GM18951 (cell line): ENCODE results near the gene LRRC4.

ENCODE experiments used
- POLR2A ChIP-seq: IDR thresholded peaks from 4 replicates; pipeline ENCODE4 v1.6.1; 2011; ENCODE audit warnings: mild to moderate bottlenecking; ENCODE audit not compliant: insufficient read length, insufficient read depth; ENCODE audit errors: extremely low read depth
- in situ Hi-C: fragments of 300-500 bp; cut with MboI; formaldehyde crosslinking; loops from one replicate; pipeline ENCODE4 v1.12.0; 2022; ENCODE audit warnings: low sequenced_read_pairs, mixed read lengths, inconsistent platforms; ENCODE audit not compliant: unreplicated experiment

LRRC4 gene

DNA sequence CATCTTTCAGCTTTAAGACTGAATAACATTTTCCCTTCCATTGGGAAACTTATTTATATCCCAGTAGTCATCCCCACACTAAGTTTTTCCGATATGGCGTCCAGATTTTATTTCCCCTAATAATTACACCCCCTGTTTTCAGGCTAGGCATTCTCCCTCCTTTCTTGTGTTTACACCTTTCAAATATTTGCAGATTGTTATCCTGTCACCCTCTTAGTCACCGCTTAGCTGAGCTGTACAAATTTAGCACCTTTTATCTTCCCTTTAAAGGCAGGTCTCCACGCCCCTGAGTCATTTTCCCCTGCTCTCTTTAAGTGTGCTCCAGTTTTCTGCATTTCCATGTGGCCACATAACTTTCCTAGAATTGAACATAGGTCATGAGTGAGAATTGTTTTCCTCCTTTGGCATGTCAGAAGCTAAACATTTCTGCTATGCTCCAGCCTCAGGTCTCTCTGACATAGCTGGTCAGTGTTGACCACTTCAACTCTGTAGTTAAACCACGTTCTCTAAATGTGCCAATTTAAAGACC lies 47.4 kb downstream of the LRRC4 start:
- in situ Hi-C loops = no loop called here
- TF ChIP-seq POLR2A = no peak

DNA sequence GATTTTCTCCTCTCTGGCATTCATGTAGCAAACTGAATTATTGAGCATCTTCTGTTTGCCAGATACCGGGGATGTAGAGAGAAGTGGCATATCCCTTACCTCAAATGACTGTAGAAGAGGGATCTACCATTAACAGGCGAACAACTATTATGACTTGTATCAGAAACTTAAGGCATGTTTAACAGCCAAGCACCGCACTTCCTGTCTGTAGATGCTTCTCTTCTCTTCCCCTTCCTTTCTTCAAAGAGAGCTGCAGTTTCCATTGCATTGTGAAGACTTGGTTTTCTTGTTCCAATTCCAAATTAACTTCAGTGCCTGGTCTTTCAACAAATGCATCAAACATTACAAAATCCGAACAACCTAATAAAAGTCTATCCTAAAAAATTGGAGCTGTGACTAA lies 49.3 kb downstream of the LRRC4 start:
- in situ Hi-C loops = no loop called here
- TF ChIP-seq POLR2A = no peak

DNA sequence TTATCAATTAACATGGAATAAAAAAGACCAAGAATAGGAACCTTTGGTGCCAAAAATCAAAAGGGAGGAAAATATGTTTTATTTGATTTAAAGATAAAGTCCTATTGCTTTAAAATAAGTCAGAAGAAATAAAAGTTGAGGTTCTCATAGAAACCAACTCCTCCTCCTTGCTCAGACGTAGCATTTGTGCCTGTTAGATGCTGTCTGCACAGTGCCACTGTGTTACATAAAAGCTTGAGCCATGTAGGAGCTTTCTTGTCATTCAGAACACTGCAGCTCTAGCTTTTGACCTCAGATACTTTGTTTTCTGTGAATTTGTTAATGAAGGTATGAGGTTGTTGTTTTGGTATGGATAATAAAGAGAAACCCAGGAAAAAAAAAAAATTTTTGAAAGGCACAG lies 50.3 kb downstream of the LRRC4 start:
- in situ Hi-C loops = no loop called here
- TF ChIP-seq POLR2A = no peak

DNA sequence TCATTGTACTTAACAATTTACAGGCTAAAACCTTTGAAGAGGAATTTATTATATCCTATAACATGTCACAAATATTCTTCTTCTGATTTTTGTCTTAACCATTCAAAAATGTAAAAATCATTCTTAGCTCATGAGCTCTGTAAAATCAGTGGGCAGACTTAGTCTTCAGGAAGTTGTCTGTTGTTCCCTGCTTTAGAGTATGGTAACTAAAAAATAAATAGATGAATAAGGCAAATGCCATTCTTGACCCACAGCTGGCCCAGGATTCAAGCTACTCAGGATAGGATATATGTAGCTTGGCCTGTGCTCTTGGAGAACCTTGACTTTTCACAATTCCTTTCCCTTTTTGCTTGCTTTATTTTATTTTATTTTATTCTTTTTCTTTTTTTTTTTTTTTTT lies 51.5 kb downstream of the LRRC4 start:
- TF ChIP-seq POLR2A = no peak
- in situ Hi-C loops = no loop called here

DNA sequence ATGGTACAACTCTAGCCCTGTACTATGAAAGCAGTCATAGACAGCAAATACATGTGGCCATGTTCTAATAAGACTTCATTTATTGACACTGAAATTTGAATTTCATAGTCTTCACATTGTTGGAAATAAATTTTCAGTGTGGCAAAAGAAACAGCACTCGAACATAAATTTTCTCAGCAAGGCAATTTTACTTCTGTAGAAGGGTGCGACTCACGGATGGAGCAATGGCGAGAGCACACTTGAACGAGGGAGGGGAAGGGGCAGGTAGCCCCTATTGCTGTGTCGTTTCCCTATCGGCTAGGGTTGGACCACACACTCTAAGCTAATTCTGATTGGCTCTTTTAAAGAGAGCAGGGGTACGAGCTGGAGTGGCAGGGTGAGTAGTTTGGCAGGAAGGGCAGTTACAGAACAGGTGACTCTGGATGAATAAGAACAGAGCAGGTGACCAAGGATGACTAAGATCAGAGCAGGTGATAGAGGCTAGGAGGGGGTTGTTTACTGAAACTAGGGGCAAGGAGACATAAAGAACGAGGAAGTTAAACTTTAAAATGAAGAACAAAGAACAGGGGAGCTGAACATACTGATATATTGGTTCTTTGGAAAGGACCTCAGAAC lies 52.0 kb downstream of the LRRC4 start:
- TF ChIP-seq POLR2A = no peak
- in situ Hi-C loops = no loop called here

DNA sequence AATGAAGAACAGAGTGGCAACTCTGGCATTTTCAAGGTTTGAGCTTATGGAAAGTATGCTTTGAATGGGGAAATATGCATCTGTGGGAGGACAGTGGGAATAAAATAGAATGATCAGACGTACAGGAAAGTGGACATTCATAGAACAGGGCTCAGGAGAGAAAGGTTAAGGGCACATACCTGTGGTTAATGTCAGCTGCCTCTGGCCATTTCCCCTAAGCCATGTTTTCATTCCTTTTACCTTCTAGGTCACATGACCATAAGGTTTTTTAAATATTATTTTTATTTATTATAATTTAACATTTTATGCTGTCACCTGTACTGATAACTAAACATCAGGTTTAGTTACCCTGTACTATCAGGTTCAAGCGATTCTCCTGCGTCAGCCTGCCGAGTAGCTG lies 52.8 kb downstream of the LRRC4 start:
- in situ Hi-C loops = no loop called here
- no peak for TF ChIP-seq POLR2A
